SK-N-SH treated with all-trans-retinoic acid at 6 μM for 48 hours (cell line): ENCODE data around the gene DCC.

ENCODE experiments used
- ATAC-seq: fragments of 200-7000 bp; cut with Tn5 transposase; 3 replicates; pipeline ENCODE4 v1.9.1; 2020; ENCODE audit warnings: mild to moderate bottlenecking, moderate library complexity
- ARNTL ChIP-seq: fragments of 450-650 bp; formaldehyde crosslinking; IDR thresholded peaks from 2 replicates; pipeline ENCODE4 v1.5.0; 2020; ENCODE audit warnings: low read depth, mild to moderate bottlenecking, moderate library complexity, borderline replicate concordance
- BACH2 ChIP-seq: fragments of 250-450 bp; sonication (Bioruptor Pico); IDR thresholded peaks from 2 replicates; pipeline ENCODE4 v1.9.0; 2021; ENCODE audit warnings: mild to moderate bottlenecking, borderline replicate concordance
- CREB5 ChIP-seq: fragments of 250-450 bp; sonication (Bioruptor Pico); IDR thresholded peaks from 2 replicates; pipeline ENCODE4 v1.5.1; 2020; ENCODE audit warnings: low read depth, mild to moderate bottlenecking, moderate library complexity
- CSDC2 ChIP-seq: fragments of 250-450 bp; sonication (Bioruptor Pico); IDR thresholded peaks from 2 replicates; pipeline ENCODE4 v1.5.0; 2020; ENCODE audit warnings: mild to moderate bottlenecking, moderate library complexity
- CSRNP3 ChIP-seq: fragments of 250-450 bp; sonication (Bioruptor Pico); IDR thresholded peaks from 2 replicates; pipeline ENCODE4 v1.5.1; 2021; ENCODE audit warnings: mild to moderate bottlenecking, moderate library complexity
- ESRRG ChIP-seq: fragments of 250-450 bp; sonication (Bioruptor Pico); IDR thresholded peaks from 2 replicates; pipeline ENCODE4 v1.6.1; 2021; ENCODE audit warnings: mild to moderate bottlenecking
- GLIS3 ChIP-seq: fragments of 250-450 bp; sonication (Bioruptor Pico); IDR thresholded peaks from 2 replicates; pipeline ENCODE4 v1.5.0; 2020; ENCODE audit warnings: mild to moderate bottlenecking, moderate library complexity
- ISL1 ChIP-seq: fragments of 250-450 bp; sonication (Bioruptor Pico); IDR thresholded peaks from 2 replicates; pipeline ENCODE4 v2.1.2; 2022; ENCODE audit warnings: mild to moderate bottlenecking, moderate library complexity
- PATZ1 ChIP-seq: fragments of 250-450 bp; sonication (Bioruptor Pico); IDR thresholded peaks from 2 replicates; pipeline ENCODE4 v1.8.0; 2020; ENCODE audit warnings: mild to moderate bottlenecking, moderate library complexity, borderline replicate concordance
- POU6F1 ChIP-seq: fragments of 250-450 bp; sonication (Bioruptor Pico); IDR thresholded peaks from 2 replicates; pipeline ENCODE4 v1.8.0; 2021; ENCODE audit warnings: low read depth, mild to moderate bottlenecking, moderate library complexity, borderline replicate concordance
- PPARA ChIP-seq: fragments of 250-450 bp; sonication (Bioruptor Pico); IDR thresholded peaks from 2 replicates; pipeline ENCODE4 v1.5.0; 2020; ENCODE audit warnings: mild to moderate bottlenecking, borderline replicate concordance
- RARB ChIP-seq: fragments of 250-450 bp; sonication (Bioruptor Pico); IDR thresholded peaks from 2 replicates; pipeline ENCODE4 v1.8.0; 2021; ENCODE audit warnings: mild to moderate bottlenecking, moderate library complexity
- SNAI2 ChIP-seq: fragments of 250-450 bp; sonication (Bioruptor Pico); IDR thresholded peaks from 2 replicates; pipeline ENCODE4 v1.5.0; 2020; ENCODE audit warnings: mild to moderate bottlenecking, moderate library complexity
- TOX ChIP-seq: fragments of 250-450 bp; sonication (Bioruptor Pico); IDR thresholded peaks from 2 replicates; pipeline ENCODE4 v1.8.0; 2021; ENCODE audit warnings: mild to moderate bottlenecking, moderate library complexity, borderline replicate concordance
- TSHZ2 ChIP-seq: fragments of 250-450 bp; sonication (Bioruptor Pico); IDR thresholded peaks from 2 replicates; pipeline ENCODE4 v1.5.0; 2020; ENCODE audit warnings: mild to moderate bottlenecking, moderate library complexity
- ZC3H10 ChIP-seq: fragments of 250-450 bp; sonication (Bioruptor Pico); IDR thresholded peaks from 2 replicates; pipeline ENCODE4 v1.5.1; 2021; ENCODE audit warnings: mild to moderate bottlenecking, moderate library complexity
- ZFP3 ChIP-seq: fragments of 250-450 bp; sonication (Bioruptor Pico); IDR thresholded peaks from 2 replicates; pipeline ENCODE4 v1.5.0; 2020; ENCODE audit warnings: mild to moderate bottlenecking, moderate library complexity
- ZFP30 ChIP-seq: fragments of 450-650 bp; formaldehyde crosslinking; IDR thresholded peaks from 2 replicates; pipeline ENCODE4 v1.5.0; 2022; ENCODE audit warnings: mild to moderate bottlenecking, moderate library complexity
- ZNF565 ChIP-seq: fragments of 450-650 bp; formaldehyde crosslinking; conservative IDR thresholded peaks from 2 replicates; pipeline ENCODE4 v1.5.0; 2020; ENCODE audit warnings: low read depth, mild to moderate bottlenecking, moderate library complexity
- ZNF8 ChIP-seq: fragments of 450-650 bp; formaldehyde crosslinking; IDR thresholded peaks from 2 replicates; pipeline ENCODE4 v1.5.0; 2020; ENCODE audit warnings: mild to moderate bottlenecking, moderate library complexity

DCC gene

GRCh38 chr18:53526101-53526870 is 1186.3 kb downstream of the DCC start:
- no peak for ATAC-seq
- TF ChIP-seq GLIS3 (CRISPR knock-in tag), result no peak
- TF ChIP-seq CSRNP3 (CRISPR knock-in tag), result no peak
- no peak for TF ChIP-seq ZFP3 (CRISPR knock-in tag)
- no peak for TF ChIP-seq ZNF8
- TF ChIP-seq PATZ1 (CRISPR knock-in tag), result no peak

- TF ChIP-seq TOX (CRISPR knock-in tag) (no peak), GLIS3 (CRISPR knock-in tag) (no peak), CREB5 (no peak), ZNF565 (no peak), PPARA (CRISPR knock-in tag) (no peak), ESRRG (CRISPR knock-in tag) (no peak), ZNF8 (no peak), CSRNP3 (CRISPR knock-in tag) (no peak), ARNTL (CRISPR knock-in tag) (no peak), TSHZ2 (no peak), RARB (no peak), BACH2 (CRISPR knock-in tag) (no peak), ZC3H10 (CRISPR knock-in tag) (no peak), ISL1 (no peak), ZFP30 (CRISPR knock-in tag) (no peak), SNAI2 (CRISPR knock-in tag) (no peak), POU6F1 (CRISPR knock-in tag) (no peak), PATZ1 (CRISPR knock-in tag) (no peak), CSDC2 (CRISPR knock-in tag) (no peak)
- TF ChIP-seq, all 23 proteins: peak for 0
- ATAC-seq, result no peak
Measured at GRCh38 chr18:53527365-53527764, 1187.4 kb downstream of the DCC start.
